HepG2 (cell line): ENCODE results near the gene MILR1. TPM values are rescaled to one million over a fixed set of nuclear protein-coding genes. Genes with fewer than 3 reads are reported as not detected.

Experiments used
- ARID3A ChIP-seq: IDR thresholded peaks from 2 replicates; pipeline ENCODE4 v1.6.1; 2012; ENCODE audit warnings: low read depth, low read length, improper control_type of control experiment
- CEBPG ChIP-seq: IDR thresholded peaks from 2 replicates; pipeline ENCODE4 v1.6.1; 2016
- FOXP1 ChIP-seq, 2 experiments: fragments of 450-650 bp in 1 of 2; IDR thresholded peaks; 2 replicates each; pipeline ENCODE4 v1.6.1; 2017 to 2018; ENCODE audit warnings: antibody characterized with exemption in 1 of 2
- GATA4 ChIP-seq: sonication (generic); IDR thresholded peaks from 2 replicates; pipeline ENCODE4 v1.6.1; 2016; ENCODE audit warnings: antibody characterized with exemption, low read depth, borderline replicate concordance
- MLLT10 ChIP-seq: sonication (generic); formaldehyde crosslinking; IDR thresholded peaks from 2 replicates; pipeline ENCODE4 v1.4.0; 2020; ENCODE audit warnings: missing genetic modification reagents
- NR2F1 ChIP-seq, 2 experiments: fragments of 450-650 bp in 1 of 2; formaldehyde crosslinking in 1 of 2; IDR thresholded peaks; 2 replicates each; pipeline versions ENCODE4 v1.5.0 to v1.6.1; 2016 to 2020; ENCODE audit warnings: mild to moderate bottlenecking in 1 of 2, missing compliant biosample characterization in 1 of 2, missing genetic modification reagents in 1 of 2, moderate library complexity in 1 of 2
- PHB2 ChIP-seq: fragments of 450-650 bp; IDR thresholded peaks from 2 replicates; pipeline ENCODE4 v1.6.1; 2018; ENCODE audit not compliant: partially characterized antibody
- REL ChIP-seq: sonication (generic); formaldehyde crosslinking; conservative IDR thresholded peaks from 2 replicates; pipeline ENCODE4 v1.8.0; 2022; ENCODE audit warnings: mild to moderate bottlenecking, missing genetic modification reagents, moderate library complexity
- RERE ChIP-seq: IDR thresholded peaks from 2 replicates; pipeline ENCODE4 v1.6.1; 2016; ENCODE audit warnings: low read depth, missing genetic modification reagents, missing compliant biosample characterization
- THAP8 ChIP-seq: sonication (generic); formaldehyde crosslinking; IDR thresholded peaks from 2 replicates; pipeline ENCODE4 v1.5.1; 2020; ENCODE audit warnings: missing genetic modification reagents, mild to moderate bottlenecking, borderline replicate concordance
- ZNF10 ChIP-seq: sonication (generic); formaldehyde crosslinking; IDR thresholded peaks from 2 replicates; pipeline ENCODE4 v1.4.0; 2020; ENCODE audit warnings: mild to moderate bottlenecking, low read depth, missing genetic modification reagents, borderline replicate concordance
- ZNF33A ChIP-seq: sonication (generic); formaldehyde crosslinking; IDR thresholded peaks from 2 replicates; pipeline ENCODE4 v1.5.1; 2020; ENCODE audit warnings: missing genetic modification reagents, mild to moderate bottlenecking, moderate library complexity, borderline replicate concordance
- ZNF652 ChIP-seq: IDR thresholded peaks from 2 replicates; pipeline ENCODE4 v1.6.1; 2016; ENCODE audit warnings: low read depth, borderline replicate concordance
- ZNF674 ChIP-seq: sonication (generic); formaldehyde crosslinking; IDR thresholded peaks from 2 replicates; pipeline ENCODE4 v1.5.0; 2020; ENCODE audit warnings: low read depth, mild to moderate bottlenecking, missing genetic modification reagents
- ZNF740 ChIP-seq: sonication (generic); formaldehyde crosslinking; IDR thresholded peaks from 2 replicates; pipeline ENCODE4 v1.4.0; 2020; ENCODE audit warnings: missing genetic modification reagents
- polyA plus RNA-seq, 8 experiments: library from polyadenylated mRNA; depleted of rRNA in 3 of 8; stranded (reverse) in 7 of 8; unstranded in 1 of 8; fragments of >200 nt; fragmentation: Illumina TruSeq in 4 of 8; extraction: Trizol in 4 of 8; gene quantifications; 2 replicates each; pipeline versions ENCODE4 v1.2.1 to v1.2.3, GENCODE V29; 2011 to 2016; ENCODE audit warnings: low read depth in 4 of 8, missing spikeins in 1 of 8, mixed read lengths in 1 of 8; ENCODE audit not compliant: insufficient read depth in 1 of 8
- total RNA-seq, 5 experiments: library from RNA; depleted of rRNA; stranded (reverse); fragments of >200 nt; fragmentation: Illumina TruSeq; extraction: Trizol; gene quantifications; 2 replicates each; pipeline ENCODE4 v1.2.3, GENCODE V29; 2016; ENCODE audit warnings: low read depth in 1 of 5

MILR1 gene
- total and polyA plus RNA-seq, 2 of the 13 experiments (the other 11 are each of a cell fraction or from before 2014, with no cell fraction given), result 0.27 to 1.7 TPM

- TF ChIP-seq THAP8 (CRISPR knock-in tag), result peak; percentile 84; the same call in 1 of the 2 replicates
- no peak for TF ChIP-seq MLLT10 (CRISPR knock-in tag)
- TF ChIP-seq FOXP1 (IDR thresholded peaks at IDR 0.05), result 0 out of 2 replicates have a peak, but pooled peaks have one; percentile 38
- peak; percentile 14; the same call in 1 of the 2 replicates for TF ChIP-seq FOXP1 (CRISPR knock-in tag; IDR thresholded peaks at IDR 0.05)
- TF ChIP-seq ARID3A, result no peak
- TF ChIP-seq REL, result peak; percentile 93
- peak; percentile 33 for TF ChIP-seq RERE
- TF ChIP-seq ZNF33A (CRISPR knock-in tag), result 0 out of 2 replicates have a peak, but pooled peaks have one; percentile 51
- no peak for TF ChIP-seq ZNF674
- no peak for TF ChIP-seq PHB2
- TF ChIP-seq ZNF10 (CRISPR knock-in tag), result no peak
- TF ChIP-seq ZNF652, result no peak; the same call in 1 of the 2 replicates
- peak; percentile 71 for TF ChIP-seq ZNF740 (CRISPR knock-in tag)
- peak; percentile 31; the same call in 1 of the 2 replicates for TF ChIP-seq GATA4
- peak in 1 of 2 experiments; percentile 8; a peak in 3 of 4 replicates for TF ChIP-seq NR2F1 (CRISPR knock-in tag; IDR thresholded peaks at IDR 0.05)
- TF ChIP-seq CEBPG (CRISPR knock-in tag), result no peak
These were observed 57.9 kb downstream of the MILR1 start, which contains the start of gene CEP95 (continued) for GRCh38 chr17:64506576-64507412.
